ENCODE results near the gene SSR1.
A peak's percentile ranks its signal among the peaks of the same experiment; 100 is the strongest.

Gene SSR1

DNA sequence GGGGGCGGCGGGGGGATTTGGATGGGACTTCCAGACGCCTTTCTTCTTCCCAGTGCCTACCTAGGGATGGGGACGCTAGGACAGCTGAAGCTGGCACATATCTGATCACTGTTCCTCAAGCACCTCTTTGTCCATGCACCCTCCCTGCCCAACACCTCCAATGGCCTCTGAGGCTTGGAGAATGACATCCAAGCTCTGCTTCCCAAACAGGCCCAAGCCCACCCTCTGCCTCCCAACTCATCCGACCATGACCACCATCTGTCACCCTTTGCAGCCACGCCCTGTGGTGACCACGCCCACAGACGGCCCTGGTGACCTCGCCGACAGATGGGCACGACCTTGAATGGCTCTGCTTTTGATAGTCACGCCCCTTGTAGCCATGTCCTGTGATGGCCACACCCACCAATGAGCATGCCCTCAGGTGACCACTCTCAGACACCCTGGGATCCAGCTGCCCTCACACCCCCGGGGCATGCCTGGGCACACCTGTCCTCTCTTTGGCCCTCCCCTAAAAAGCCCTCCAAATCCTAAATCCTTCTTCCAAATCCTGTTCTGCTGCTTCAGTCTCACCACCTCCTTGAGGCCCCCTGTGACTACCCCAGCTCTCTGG, 51.0 kb downstream of the SSR1 start:
- H3K27me3 ChIP-seq, result no peaks in the 10 kb centered on the region
- peak overlapping the region; percentile 72 for H3K4me3 ChIP-seq (ENCODE audit: low read depth, low read length)
- no peaks in the 10 kb centered on the region for H3K4me1 ChIP-seq
- TF ChIP-seq, protein P1, sequence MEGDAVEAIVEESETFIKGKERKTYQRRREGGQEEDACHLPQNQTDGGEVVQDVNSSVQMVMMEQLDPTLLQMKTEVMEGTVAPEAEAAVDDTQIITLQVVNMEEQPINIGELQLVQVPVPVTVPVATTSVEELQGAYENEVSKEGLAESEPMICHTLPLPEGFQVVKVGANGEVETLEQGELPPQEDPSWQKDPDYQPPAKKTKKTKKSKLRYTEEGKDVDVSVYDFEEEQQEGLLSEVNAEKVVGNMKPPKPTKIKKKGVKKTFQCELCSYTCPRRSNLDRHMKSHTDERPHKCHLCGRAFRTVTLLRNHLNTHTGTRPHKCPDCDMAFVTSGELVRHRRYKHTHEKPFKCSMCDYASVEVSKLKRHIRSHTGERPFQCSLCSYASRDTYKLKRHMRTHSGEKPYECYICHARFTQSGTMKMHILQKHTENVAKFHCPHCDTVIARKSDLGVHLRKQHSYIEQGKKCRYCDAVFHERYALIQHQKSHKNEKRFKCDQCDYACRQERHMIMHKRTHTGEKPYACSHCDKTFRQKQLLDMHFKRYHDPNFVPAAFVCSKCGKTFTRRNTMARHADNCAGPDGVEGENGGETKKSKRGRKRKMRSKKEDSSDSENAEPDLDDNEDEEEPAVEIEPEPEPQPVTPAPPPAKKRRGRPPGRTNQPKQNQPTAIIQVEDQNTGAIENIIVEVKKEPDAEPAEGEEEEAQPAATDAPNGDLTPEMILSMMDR (IDR thresholded peaks at IDR 0.05; ENCODE audit: low read depth, low read length), result no peak
- DNase-seq, result no peak
- no peaks in the 10 kb centered on the region for H3K9me3 ChIP-seq
- H3K36me3 ChIP-seq, result no peaks in the 10 kb centered on the region

DNA sequence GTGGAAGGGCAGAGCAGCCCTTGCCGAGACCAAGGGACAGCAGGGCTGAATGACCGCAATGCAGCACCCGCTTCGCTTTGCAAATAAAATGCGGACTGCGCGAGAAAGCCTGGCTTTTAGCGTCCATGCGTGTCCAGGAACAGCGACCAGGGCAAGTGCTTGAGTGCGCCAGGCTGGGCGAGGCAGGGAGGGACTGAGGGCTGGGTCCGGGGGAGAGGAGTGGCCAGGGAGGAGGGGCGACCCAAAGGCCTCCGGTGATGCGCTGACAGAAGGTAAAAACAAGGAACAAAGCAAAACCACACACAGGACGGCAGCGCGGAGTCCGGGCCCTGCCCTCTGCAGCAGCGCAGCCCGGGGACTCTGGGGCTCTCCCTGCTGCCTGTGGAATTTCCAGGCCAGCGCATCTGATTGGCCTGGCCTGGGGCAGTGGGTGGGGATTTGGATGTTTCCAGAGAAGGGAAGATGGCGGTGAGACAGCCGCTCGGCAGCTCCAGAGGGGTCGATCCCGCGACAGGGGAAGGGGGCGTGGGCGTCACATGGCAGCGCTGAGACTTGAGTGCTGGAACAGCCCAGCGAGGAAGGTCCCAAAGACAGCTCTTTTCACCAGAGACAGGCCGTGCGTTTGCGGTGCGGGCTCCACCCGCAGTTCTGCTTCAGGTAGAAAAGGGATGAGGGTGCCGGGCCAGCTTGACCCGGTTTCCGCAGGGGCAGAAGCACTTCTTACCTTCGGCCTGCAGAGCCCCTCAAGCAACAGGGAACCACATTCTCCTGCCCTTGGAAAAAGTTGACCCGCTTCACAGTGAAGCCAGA, 51.8 kb downstream of the SSR1 start:
- Histone ChIP-seq H3K4me3 (ENCODE audit: low read depth, low read length) (peak overlapping the region; percentile 72), H3K36me3 (no peaks in the 10 kb centered on the region), H3K27me3 (no peaks in the 10 kb centered on the region), H3K4me1 (no peaks in the 10 kb centered on the region), H3K9me3 (no peaks in the 10 kb centered on the region)
- peak; percentile 89 for DNase-seq
- TF ChIP-seq, protein P1 (IDR thresholded peaks at IDR 0.05; ENCODE audit: low read depth, low read length), result no peak; the same call in 1 of the 2 replicates

DNA sequence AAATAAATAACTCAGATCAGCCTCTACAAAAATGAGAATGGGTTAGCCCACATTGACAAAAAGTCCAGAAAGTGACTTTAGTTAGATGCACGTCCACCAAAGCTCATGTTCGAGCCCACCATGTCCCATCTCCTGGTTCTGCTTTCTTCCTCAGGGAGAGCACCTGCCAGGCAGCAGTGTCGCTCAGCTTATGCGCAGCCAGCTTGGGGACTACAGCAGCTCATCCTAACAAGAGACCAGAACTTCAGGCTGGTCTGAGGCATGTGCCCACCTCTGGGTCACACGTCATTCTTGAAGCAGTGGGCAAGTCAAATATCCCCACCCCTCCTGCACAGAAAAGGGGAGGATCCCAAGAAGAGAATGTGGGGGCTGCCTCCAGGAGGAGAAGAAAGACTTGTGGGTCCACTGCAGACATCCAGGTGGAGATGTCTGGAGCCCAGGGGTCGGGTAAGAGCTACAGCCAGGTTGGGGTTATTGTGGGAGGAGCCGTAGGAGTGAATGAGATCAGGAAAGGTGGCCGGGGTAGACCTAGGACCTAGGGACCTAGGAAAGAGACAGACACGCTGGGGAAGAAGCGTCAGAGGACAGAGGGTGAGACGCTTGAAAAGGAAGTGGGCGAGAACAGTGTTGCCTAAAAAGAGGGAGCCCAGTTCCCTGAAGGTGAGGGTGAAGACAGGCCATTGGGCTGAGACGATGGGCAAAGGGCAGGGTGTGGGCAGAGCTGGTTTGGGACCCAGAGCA, 52.5 kb downstream of the SSR1 start:
- Histone ChIP-seq H3K9me3 (no peaks in the 10 kb centered on the region), H3K4me1 (no peaks in the 10 kb centered on the region), H3K4me3 (ENCODE audit: low read depth, low read length) (peak overlapping the region; percentile 72), H3K27me3 (no peaks in the 10 kb centered on the region), H3K36me3 (no peaks in the 10 kb centered on the region)
- no peak for DNase-seq
- TF ChIP-seq, protein P1 (IDR thresholded peaks at IDR 0.05; ENCODE audit: low read depth, low read length), result no peak

DNA sequence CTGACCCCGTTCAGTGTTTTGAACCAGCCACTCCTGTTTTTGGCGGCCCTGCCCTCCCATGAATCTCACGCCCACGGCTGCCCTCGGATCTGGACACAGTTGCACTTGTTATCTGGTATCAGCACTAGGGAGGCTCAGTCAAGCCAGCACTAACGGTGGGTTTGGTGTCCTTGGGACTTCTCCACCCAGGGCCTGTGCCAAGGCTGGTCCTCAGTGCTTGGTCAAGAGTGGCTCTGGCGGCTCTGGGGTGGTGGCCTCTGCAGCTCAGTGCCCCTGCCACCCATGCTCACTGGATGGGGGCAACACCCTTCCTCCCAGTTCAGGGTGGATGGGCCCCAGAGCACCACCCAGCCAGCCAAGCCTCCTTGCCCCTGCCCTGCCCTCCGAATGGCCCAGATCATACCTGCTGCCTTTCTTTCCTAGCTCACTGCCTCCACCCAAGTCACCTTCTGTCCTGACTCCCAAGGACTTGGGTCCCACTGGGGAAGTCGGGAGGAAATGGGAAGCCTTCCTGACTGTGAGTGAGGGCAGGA, 54.7 kb downstream of the SSR1 start:
- TF ChIP-seq, protein P1 (IDR thresholded peaks at IDR 0.05; ENCODE audit: low read depth, low read length), result no peak
- no peaks in the 10 kb centered on the region for H3K4me1 ChIP-seq
- DNase-seq, result no peak
- H3K27me3 ChIP-seq, result no peaks in the 10 kb centered on the region
- no peaks in the 10 kb centered on the region for H3K9me3 ChIP-seq
- no peaks in the 10 kb centered on the region for H3K36me3 ChIP-seq
- no peak overlapping the region for H3K4me3 ChIP-seq (ENCODE audit: low read depth, low read length)

DNA sequence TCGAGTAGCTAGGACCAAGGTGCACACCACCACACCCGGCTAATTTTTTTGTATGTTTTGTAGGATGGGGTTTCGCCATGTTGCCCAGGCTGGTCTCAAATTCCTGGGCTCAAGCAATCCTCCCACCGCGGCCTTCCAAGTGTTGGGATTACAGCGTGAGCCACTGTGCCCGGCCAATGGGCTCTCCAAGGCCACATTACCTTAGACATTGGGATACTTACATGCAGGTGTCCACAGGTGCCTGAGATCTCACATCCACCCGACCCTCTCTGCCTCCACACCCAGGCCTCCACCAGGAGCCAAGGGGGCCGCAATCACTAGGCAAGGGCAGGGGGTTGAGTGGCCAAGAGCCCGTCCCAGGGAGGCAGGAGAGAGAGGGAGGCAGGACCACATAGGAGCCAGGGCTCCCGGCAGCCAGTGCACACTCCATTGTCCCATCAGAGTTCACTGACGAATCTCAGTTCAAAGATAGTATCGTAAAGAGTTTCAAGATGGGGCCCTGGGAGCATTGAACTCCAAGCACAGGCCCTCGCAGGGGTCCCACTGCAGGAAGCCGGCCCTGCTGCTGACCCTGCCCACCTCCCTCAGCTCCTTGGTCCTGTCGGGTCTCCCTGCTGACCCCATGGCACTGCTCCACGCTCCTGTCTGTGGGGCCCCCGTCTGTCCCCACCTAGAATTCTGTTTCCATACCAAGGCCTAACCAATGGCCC, 55.3 kb downstream of the SSR1 start:
- Histone ChIP-seq H3K4me3 (ENCODE audit: low read depth, low read length) (no peak overlapping the region), H3K36me3 (no peaks in the 10 kb centered on the region), H3K27me3 (no peaks in the 10 kb centered on the region), H3K9me3 (no peaks in the 10 kb centered on the region), H3K4me1 (no peaks in the 10 kb centered on the region)
- no peak for DNase-seq
- TF ChIP-seq, protein P1 (IDR thresholded peaks at IDR 0.05; ENCODE audit: low read depth, low read length), result no peak

Data from BE2C (cell line).